ENCODE results near the gene RNF8. TPM values are rescaled to one million over a fixed set of nuclear protein-coding genes. Genes with fewer than 3 reads are reported as not detected.

RNF8 gene
- total and polyA plus RNA-seq, 9 of the 15 experiments (the other 6 are each of a cell fraction or from before 2014, with no cell fraction given), result 10.6 to 47.0 (median 37.5) TPM

- Histone ChIP-seq H3K9ac (ENCODE audit: insufficient read depth in 1 of 2, low read depth in 2 of 2, low read length in 2 of 2) (no peak overlapping the region), H3K4me2 (ENCODE audit: insufficient read depth, low read length) (no peak overlapping the region), H4K20me1 (replicated peaks; ENCODE audit: control insufficient read depth, insufficient read depth, low read length) (no peaks in the 10 kb centered on the region), H3K36me3 (ENCODE audit: control insufficient read depth, insufficient read depth, low read length) (no peaks in the 10 kb centered on the region), H3K4me3 (no peak overlapping the region), H3K9me1 (ENCODE audit: control insufficient read depth, insufficient read depth, low read length) (no peaks in the 10 kb centered on the region), H3K27ac (ENCODE audit: extremely low read depth, low read depth, low read length) (no peak overlapping the region), H3K9me3 (replicated peaks; ENCODE audit: control insufficient read depth, insufficient read depth, low read depth, low read length) (no peaks in the 10 kb centered on the region), H3K79me2 (ENCODE audit: control insufficient read depth, insufficient read depth, low read length) (no peaks in the 10 kb centered on the region), H3K27me3 (ENCODE audit: control insufficient read depth in 2 of 2, insufficient read depth in 2 of 2, low read length in 2 of 2) (peaks cover 11 to 12% of the 10 kb centered on the region in 2 experiments; a peak in 3 of 5 replicates), H2AFZ (ENCODE audit: low read depth, low read length) (no peak overlapping the region), H3K4me1 (replicated peaks in 1 of 2; ENCODE audit: control insufficient read depth in 2 of 2, insufficient read depth in 2 of 2, low read length in 2 of 2) (no peaks in the 10 kb centered on the region)
- in situ Hi-C loops (cut with MboI) (no loop called here), intact Hi-C loops (cut with micrococcal nuclease) (no loop called here)
- WGBS (ENCODE audit: insufficient coverage, low coverage, missing lambda C conversion rate), result 12% methylated on average over 5 of the region's 5 CpGs
- CTCF ChIA-PET (ENCODE audit: low intra/inter-chr PET ratio), result no interaction called here
- ATAC-seq, result no peak
- peak; percentile 15 for FAIRE-seq
- BruUV-seq (replicated peaks), result no TSS peak
- no peak for DNase-seq (ENCODE audit: extremely low read depth in 1 of 4, low spot score in 3 of 4)
- POLR2A ChIA-PET, result interaction anchor here (0.9 to 1.5 kb wide), 2 partner anchors 14 to 226 kb away, joined by 4 read pairs; partner anchors contain the start of gene RNF8
- no peak for TF ChIP-seq USF2 (CRISPR knock-in tag; IDR thresholded peaks at IDR 0.05)
- no peak for TF ChIP-seq NFE2L1 (tag; IDR thresholded peaks at IDR 0.05; ENCODE audit: borderline replicate concordance, low read depth)
- TF ChIP-seq CHD7 (IDR thresholded peaks at IDR 0.05; ENCODE audit: low read depth, low read length), result no peak
- TF ChIP-seq ZNF311 (CRISPR knock-in tag; IDR thresholded peaks at IDR 0.05), result no peak
- no peak for TF ChIP-seq YBX1 (IDR thresholded peaks at IDR 0.05)
Observed at GRCh38 chr6:37339741-37340638, 13.8 kb upstream of the RNF8 start.
